A549 (cell line): ENCODE results near the gene KRT81. TPM values are rescaled to one million over a fixed set of nuclear protein-coding genes. Genes with fewer than 3 reads are reported as not detected.

Experiments used
- CEBPB ChIP-seq, 2 experiments: fragments of >200 bp in 1 of 2; sonication (Bioruptor Twin) in 1 of 2; formaldehyde crosslinking in 1 of 2; IDR thresholded peaks; 2 replicates each; pipeline ENCODE4 v1.6.1; 2012 to 2016
- CHD4 ChIP-seq: fragments of 200-600 bp; sonication (generic); IDR thresholded peaks from 2 replicates; pipeline ENCODE4 v1.6.1; 2016; ENCODE audit warnings: antibody characterized with exemption, mild to moderate bottlenecking, borderline replicate concordance
- EHF ChIP-seq: fragments of 250-450 bp; sonication (Bioruptor Pico); IDR thresholded peaks from 2 replicates; pipeline ENCODE4 v1.5.0; 2020; ENCODE audit warnings: mild to moderate bottlenecking
- EP300 ChIP-seq, 2 experiments: fragments of >200 bp; sonication (Bioruptor Twin); formaldehyde crosslinking; IDR thresholded peaks; 2 replicates in 1 of 2; 3 replicates in 1 of 2; pipeline ENCODE4 v1.6.1; 2016 to 2017
- ESRRA ChIP-seq: fragments of 150-350 bp; IDR thresholded peaks from 2 replicates; pipeline ENCODE4 v1.6.1; 2014; ENCODE audit warnings: mild to moderate bottlenecking, low read length, borderline replicate concordance
- FOXS1 ChIP-seq: fragments of 250-450 bp; sonication (Bioruptor Pico); IDR thresholded peaks from 2 replicates; pipeline ENCODE4 v1.5.0; 2020; ENCODE audit warnings: mild to moderate bottlenecking, moderate library complexity
- GATA3 ChIP-seq: IDR thresholded peaks from 2 replicates; pipeline ENCODE4 v1.6.1; 2012; ENCODE audit warnings: borderline replicate concordance
- HEYL ChIP-seq: fragments of 250-450 bp; sonication (Bioruptor Pico); IDR thresholded peaks from 2 replicates; pipeline ENCODE4 v1.8.0; 2021; ENCODE audit warnings: mild to moderate bottlenecking, moderate library complexity
- HOXA7 ChIP-seq: fragments of 250-450 bp; sonication (Bioruptor Pico); IDR thresholded peaks from 2 replicates; pipeline ENCODE4 v1.5.0; 2020; ENCODE audit warnings: mild to moderate bottlenecking, moderate library complexity
- HOXB5 ChIP-seq: fragments of 250-450 bp; sonication (Bioruptor Pico); IDR thresholded peaks from 2 replicates; pipeline ENCODE4 v1.5.0; 2020; ENCODE audit warnings: mild to moderate bottlenecking, moderate library complexity
- JUNB ChIP-seq: fragments of >200 bp; sonication (Bioruptor Twin); formaldehyde crosslinking; IDR thresholded peaks from 2 replicates; pipeline ENCODE4 v1.6.1; 2016
- KDM1A ChIP-seq: fragments of 200-600 bp; sonication (generic); IDR thresholded peaks from 2 replicates; pipeline ENCODE4 v1.6.1; 2016; ENCODE audit warnings: low read depth, mild to moderate bottlenecking
- KDM5A ChIP-seq: fragments of 200-600 bp; sonication (generic); IDR thresholded peaks from 2 replicates; pipeline ENCODE4 v1.6.1; 2016; ENCODE audit warnings: antibody characterized with exemption, mild to moderate bottlenecking
- NFE2L2 ChIP-seq: fragments of 150-350 bp; conservative IDR thresholded peaks from 2 replicates; pipeline ENCODE4 v1.6.1; 2014; ENCODE audit warnings: low read length
- PHF8 ChIP-seq: fragments of 200-600 bp; sonication (generic); IDR thresholded peaks from 2 replicates; pipeline ENCODE4 v1.6.1; 2016; ENCODE audit warnings: low read depth, mild to moderate bottlenecking, antibody characterized with exemption, moderate library complexity, borderline replicate concordance
- POLR2A ChIP-seq: IDR thresholded peaks from 2 replicates; pipeline ENCODE4 v1.6.1; 2012; ENCODE audit warnings: mild to moderate bottlenecking, low read length
- POLR2AphosphoS2 ChIP-seq: conservative IDR thresholded peaks from 2 replicates; pipeline ENCODE4 v1.6.1; 2012; ENCODE audit warnings: low read length, improper control_type of control experiment, inconsistent platforms
- RAD21 ChIP-seq, 2 experiments: fragments of >200 bp in 1 of 2; sonication (Bioruptor Twin) in 1 of 2; formaldehyde crosslinking in 1 of 2; IDR thresholded peaks in 1 of 2; conservative IDR thresholded peaks in 1 of 2; 2 replicates in 1 of 2; 3 replicates in 1 of 2; pipeline ENCODE4 v1.6.1; 2012 to 2018; ENCODE audit warnings: inconsistent platforms in 1 of 2
- RARB ChIP-seq: fragments of 250-450 bp; sonication (Bioruptor Pico); IDR thresholded peaks from 2 replicates; pipeline ENCODE4 v1.8.0; 2021; ENCODE audit warnings: mild to moderate bottlenecking, moderate library complexity
- RCOR1 ChIP-seq: fragments of 150-350 bp; IDR thresholded peaks from 2 replicates; pipeline ENCODE4 v1.6.1; 2014; ENCODE audit warnings: antibody characterized with exemption, low read length, low read depth
- SMC3 ChIP-seq: fragments of >200 bp; sonication (Bioruptor Twin); formaldehyde crosslinking; IDR thresholded peaks from 3 replicates; pipeline ENCODE4 v1.6.1; 2018; ENCODE audit warnings: inconsistent platforms
- ZC3H11A ChIP-seq: fragments of 450-650 bp; IDR thresholded peaks from 2 replicates; pipeline ENCODE4 v1.6.1; 2014; ENCODE audit warnings: antibody characterized with exemption, mild to moderate bottlenecking
- ZNF302 ChIP-seq: fragments of 250-450 bp; sonication (Bioruptor Pico); IDR thresholded peaks from 2 replicates; pipeline ENCODE4 v1.9.0; 2021; ENCODE audit warnings: inconsistent platforms, mild to moderate bottlenecking, moderate library complexity
- ZSCAN20 ChIP-seq: fragments of 250-450 bp; sonication (Bioruptor Pico); IDR thresholded peaks from 2 replicates; pipeline ENCODE4 v1.8.0; 2022; ENCODE audit warnings: mild to moderate bottlenecking, moderate library complexity
- polyA plus RNA-seq, 4 experiments: library from polyadenylated mRNA; depleted of rRNA in 3 of 4; stranded (reverse); fragments of >200 nt; fragmentation: RNase III in 1 of 4; extraction: RNeasy Plus Mini Kit Qiagen cat#74134 plus additional on column Dnase treatment in 1 of 4; gene quantifications; 2 replicates in 3 of 4; 3 replicates in 1 of 4; pipeline ENCODE4 v1.2.3, GENCODE V29; 2011 to 2017
- TF ChIP-seq, protein P1 (sequence below): fragments of 150-350 bp; IDR thresholded peaks from 2 replicates; pipeline ENCODE4 v1.6.1; 2014; ENCODE audit warnings: low read depth, mild to moderate bottlenecking, low read length
- TF ChIP-seq, protein P2 (sequence below): IDR thresholded peaks from 2 replicates; pipeline ENCODE4 v1.6.1; 2012
- TF ChIP-seq, protein P3 (sequence below): fragments of >200 bp; sonication (Bioruptor Twin); formaldehyde crosslinking; IDR thresholded peaks from 3 replicates; pipeline ENCODE4 v1.5.1; 2016
- TF ChIP-seq, protein P4 (sequence below): fragments of 200-600 bp; sonication (generic); IDR thresholded peaks from 2 replicates; pipeline ENCODE4 v1.6.1; 2016; ENCODE audit warnings: antibody characterized with exemption, mild to moderate bottlenecking, moderate library complexity
- TF ChIP-seq, protein P5 (sequence below): fragments of 250-450 bp; sonication (Bioruptor Pico); IDR thresholded peaks from 2 replicates; pipeline ENCODE4 v1.5.0; 2020; ENCODE audit warnings: low read depth, mild to moderate bottlenecking, moderate library complexity
- TF ChIP-seq, protein P6 (sequence below): fragments of 250-450 bp; sonication (Bioruptor Pico); IDR thresholded peaks from 2 replicates; pipeline ENCODE4 v1.5.0; 2021; ENCODE audit warnings: mild to moderate bottlenecking, moderate library complexity, borderline replicate concordance

KRT81 gene
- polyA plus RNA-seq, 2 of the 4 experiments (the other 2 are of a cell fraction): 1,799 to 3,643 TPM

DNA sequence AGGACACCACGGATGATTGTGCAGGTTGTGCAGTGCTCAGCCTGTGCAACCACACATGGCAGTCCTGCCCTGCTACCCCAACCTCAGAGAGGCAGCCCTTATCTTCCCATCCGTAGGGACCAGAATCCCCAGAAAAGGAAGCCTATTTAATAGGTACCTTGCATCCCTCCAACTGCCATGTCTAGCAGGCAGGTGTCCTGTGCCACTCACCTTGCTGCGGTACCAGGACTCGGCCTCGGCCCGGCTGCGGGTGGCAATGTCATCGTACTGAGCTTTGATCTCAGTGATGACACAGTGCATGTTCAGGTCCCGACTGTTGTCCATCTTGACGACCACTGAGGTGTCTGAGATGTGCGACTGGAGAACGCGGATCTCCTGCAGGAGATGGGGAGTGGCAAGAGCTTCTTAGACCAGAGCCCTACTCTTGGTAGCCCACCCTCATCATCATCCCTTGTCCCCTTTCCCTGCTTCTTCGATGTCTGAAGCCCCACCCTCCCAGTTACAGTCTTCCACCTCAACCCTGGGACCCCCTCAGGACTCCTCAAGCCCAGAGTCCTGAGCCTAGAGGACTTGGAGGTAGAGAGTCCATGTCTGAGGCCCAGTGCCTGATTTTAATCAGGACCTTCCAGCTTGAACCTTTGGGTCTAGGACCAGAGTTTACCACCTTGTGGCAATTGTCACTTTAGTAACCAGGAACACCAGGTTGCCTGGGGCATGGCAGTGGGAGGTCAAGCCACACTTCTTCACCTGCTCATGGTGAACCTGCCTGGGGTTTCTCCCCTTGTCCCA lies 37.7 kb downstream of the KRT81 start (continued):
- TF ChIP-seq PHF8 (no peak), KDM5A (no peak), HOXA7 (CRISPR knock-in tag) (peak; percentile 87; the same call in 1 of the 2 replicates), SMC3 (0 out of 3 replicates have a peak, but pooled peaks have one; percentile 6), FOXS1 (CRISPR knock-in tag) (no peak), ZC3H11A (no peak), POLR2A (peak; percentile 26), JUNB (no peak), KDM1A (no peak), GATA3 (peak; percentile 69), POLR2AphosphoS2 (peak; percentile 81), RAD21 (conservative IDR thresholded peaks at IDR 0.05 in 1 of 2, IDR thresholded peaks at IDR 0.05 in 1 of 2) (no peak; a peak in 2 of 5 replicates), RARB (CRISPR knock-in tag) (peak; percentile 79; the same call in 1 of the 2 replicates), NFE2L2 (no peak), HOXB5 (CRISPR knock-in tag) (no peak; the same call in 1 of the 2 replicates), CHD4 (no peak), ESRRA (no peak), EHF (CRISPR knock-in tag) (no peak; the same call in 1 of the 2 replicates), HEYL (CRISPR knock-in tag) (no peak), ZNF302 (no peak), ZSCAN20 (CRISPR knock-in tag) (no peak), RCOR1 (no peak), CEBPB (IDR thresholded peaks at IDR 0.05) (no peak), EP300 (IDR thresholded peaks at IDR 0.05) (no peak)
- TF ChIP-seq, protein P1, sequence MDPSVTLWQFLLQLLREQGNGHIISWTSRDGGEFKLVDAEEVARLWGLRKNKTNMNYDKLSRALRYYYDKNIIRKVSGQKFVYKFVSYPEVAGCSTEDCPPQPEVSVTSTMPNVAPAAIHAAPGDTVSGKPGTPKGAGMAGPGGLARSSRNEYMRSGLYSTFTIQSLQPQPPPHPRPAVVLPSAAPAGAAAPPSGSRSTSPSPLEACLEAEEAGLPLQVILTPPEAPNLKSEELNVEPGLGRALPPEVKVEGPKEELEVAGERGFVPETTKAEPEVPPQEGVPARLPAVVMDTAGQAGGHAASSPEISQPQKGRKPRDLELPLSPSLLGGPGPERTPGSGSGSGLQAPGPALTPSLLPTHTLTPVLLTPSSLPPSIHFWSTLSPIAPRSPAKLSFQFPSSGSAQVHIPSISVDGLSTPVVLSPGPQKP: no peak
- TF ChIP-seq, protein P2, sequence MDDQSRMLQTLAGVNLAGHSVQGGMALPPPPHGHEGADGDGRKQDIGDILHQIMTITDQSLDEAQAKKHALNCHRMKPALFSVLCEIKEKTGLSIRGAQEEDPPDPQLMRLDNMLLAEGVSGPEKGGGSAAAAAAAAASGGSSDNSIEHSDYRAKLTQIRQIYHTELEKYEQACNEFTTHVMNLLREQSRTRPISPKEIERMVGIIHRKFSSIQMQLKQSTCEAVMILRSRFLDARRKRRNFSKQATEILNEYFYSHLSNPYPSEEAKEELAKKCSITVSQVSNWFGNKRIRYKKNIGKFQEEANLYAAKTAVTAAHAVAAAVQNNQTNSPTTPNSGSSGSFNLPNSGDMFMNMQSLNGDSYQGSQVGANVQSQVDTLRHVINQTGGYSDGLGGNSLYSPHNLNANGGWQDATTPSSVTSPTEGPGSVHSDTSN: peak; percentile 83
- TF ChIP-seq, protein P3, sequence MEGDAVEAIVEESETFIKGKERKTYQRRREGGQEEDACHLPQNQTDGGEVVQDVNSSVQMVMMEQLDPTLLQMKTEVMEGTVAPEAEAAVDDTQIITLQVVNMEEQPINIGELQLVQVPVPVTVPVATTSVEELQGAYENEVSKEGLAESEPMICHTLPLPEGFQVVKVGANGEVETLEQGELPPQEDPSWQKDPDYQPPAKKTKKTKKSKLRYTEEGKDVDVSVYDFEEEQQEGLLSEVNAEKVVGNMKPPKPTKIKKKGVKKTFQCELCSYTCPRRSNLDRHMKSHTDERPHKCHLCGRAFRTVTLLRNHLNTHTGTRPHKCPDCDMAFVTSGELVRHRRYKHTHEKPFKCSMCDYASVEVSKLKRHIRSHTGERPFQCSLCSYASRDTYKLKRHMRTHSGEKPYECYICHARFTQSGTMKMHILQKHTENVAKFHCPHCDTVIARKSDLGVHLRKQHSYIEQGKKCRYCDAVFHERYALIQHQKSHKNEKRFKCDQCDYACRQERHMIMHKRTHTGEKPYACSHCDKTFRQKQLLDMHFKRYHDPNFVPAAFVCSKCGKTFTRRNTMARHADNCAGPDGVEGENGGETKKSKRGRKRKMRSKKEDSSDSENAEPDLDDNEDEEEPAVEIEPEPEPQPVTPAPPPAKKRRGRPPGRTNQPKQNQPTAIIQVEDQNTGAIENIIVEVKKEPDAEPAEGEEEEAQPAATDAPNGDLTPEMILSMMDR: no peak
- TF ChIP-seq, protein P4, sequence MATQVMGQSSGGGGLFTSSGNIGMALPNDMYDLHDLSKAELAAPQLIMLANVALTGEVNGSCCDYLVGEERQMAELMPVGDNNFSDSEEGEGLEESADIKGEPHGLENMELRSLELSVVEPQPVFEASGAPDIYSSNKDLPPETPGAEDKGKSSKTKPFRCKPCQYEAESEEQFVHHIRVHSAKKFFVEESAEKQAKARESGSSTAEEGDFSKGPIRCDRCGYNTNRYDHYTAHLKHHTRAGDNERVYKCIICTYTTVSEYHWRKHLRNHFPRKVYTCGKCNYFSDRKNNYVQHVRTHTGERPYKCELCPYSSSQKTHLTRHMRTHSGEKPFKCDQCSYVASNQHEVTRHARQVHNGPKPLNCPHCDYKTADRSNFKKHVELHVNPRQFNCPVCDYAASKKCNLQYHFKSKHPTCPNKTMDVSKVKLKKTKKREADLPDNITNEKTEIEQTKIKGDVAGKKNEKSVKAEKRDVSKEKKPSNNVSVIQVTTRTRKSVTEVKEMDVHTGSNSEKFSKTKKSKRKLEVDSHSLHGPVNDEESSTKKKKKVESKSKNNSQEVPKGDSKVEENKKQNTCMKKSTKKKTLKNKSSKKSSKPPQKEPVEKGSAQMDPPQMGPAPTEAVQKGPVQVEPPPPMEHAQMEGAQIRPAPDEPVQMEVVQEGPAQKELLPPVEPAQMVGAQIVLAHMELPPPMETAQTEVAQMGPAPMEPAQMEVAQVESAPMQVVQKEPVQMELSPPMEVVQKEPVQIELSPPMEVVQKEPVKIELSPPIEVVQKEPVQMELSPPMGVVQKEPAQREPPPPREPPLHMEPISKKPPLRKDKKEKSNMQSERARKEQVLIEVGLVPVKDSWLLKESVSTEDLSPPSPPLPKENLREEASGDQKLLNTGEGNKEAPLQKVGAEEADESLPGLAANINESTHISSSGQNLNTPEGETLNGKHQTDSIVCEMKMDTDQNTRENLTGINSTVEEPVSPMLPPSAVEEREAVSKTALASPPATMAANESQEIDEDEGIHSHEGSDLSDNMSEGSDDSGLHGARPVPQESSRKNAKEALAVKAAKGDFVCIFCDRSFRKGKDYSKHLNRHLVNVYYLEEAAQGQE: no peak
- TF ChIP-seq, protein P5, sequence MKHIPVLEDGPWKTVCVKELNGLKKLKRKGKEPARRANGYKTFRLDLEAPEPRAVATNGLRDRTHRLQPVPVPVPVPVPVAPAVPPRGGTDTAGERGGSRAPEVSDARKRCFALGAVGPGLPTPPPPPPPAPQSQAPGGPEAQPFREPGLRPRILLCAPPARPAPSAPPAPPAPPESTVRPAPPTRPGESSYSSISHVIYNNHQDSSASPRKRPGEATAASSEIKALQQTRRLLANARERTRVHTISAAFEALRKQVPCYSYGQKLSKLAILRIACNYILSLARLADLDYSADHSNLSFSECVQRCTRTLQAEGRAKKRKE: 0 out of 2 replicates have a peak, but pooled peaks have one; percentile 53
- TF ChIP-seq, protein P6, sequence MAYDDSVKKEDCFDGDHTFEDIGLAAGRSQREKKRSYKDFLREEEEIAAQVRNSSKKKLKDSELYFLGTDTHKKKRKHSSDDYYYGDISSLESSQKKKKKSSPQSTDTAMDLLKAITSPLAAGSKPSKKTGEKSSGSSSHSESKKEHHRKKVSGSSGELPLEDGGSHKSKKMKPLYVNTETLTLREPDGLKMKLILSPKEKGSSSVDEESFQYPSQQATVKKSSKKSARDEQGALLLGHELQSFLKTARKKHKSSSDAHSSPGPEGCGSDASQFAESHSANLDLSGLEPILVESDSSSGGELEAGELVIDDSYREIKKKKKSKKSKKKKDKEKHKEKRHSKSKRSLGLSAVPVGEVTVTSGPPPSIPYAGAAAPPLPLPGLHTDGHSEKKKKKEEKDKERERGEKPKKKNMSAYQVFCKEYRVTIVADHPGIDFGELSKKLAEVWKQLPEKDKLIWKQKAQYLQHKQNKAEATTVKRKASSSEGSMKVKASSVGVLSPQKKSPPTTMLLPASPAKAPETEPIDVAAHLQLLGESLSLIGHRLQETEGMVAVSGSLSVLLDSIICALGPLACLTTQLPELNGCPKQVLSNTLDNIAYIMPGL (CRISPR knock-in tag): no peak
